ENCODE results near the gene ZSWIM8. TPM values are rescaled to one million over a fixed set of nuclear protein-coding genes. Genes with fewer than 3 reads are reported as not detected.

The ZSWIM8 gene
- polyA plus RNA-seq, 3 donors, result 7.8 to 150 (median 19.2) TPM

GRCh38 chr10:73819513-73820093 is 34.2 kb downstream of the ZSWIM8 start:
- Histone ChIP-seq H3K9ac (ENCODE audit: insufficient read depth, low read length, poor library complexity, severe bottlenecking) (peak overlapping the region; percentile 6), H3K79me2 (ENCODE audit: insufficient read depth, low read length) (no peaks in the 10 kb centered on the region), H2AFZ (ENCODE audit: insufficient read depth, low read depth, low read length, poor library complexity, severe bottlenecking) (no peak overlapping the region), H3K27ac (ENCODE audit: low read depth in 1 of 2, low read length in 2 of 2) (peak overlapping the region; percentile 14 to 61), H3K4me3 (replicated peaks in 1 of 3; ENCODE audit: low read depth in 2 of 3, low read length in 3 of 3) (peak overlapping the region in 1 of 3 experiments; percentile 1), H3K36me3 (replicated peaks in 1 of 2; ENCODE audit: control insufficient read depth in 1 of 2, insufficient read depth in 2 of 2, low read length in 2 of 2) (peaks cover 34 to 52% of the 10 kb centered on the region in 2 donors), H3K4me1 (ENCODE audit: control insufficient read depth in 1 of 2, insufficient read depth in 2 of 2, low read length in 2 of 2) (peaks cover 46 to 53% of the 10 kb centered on the region in 2 donors), H3K9me3 (replicated peaks in 1 of 2; ENCODE audit: control insufficient read depth in 1 of 2, insufficient read depth in 1 of 2, low read length in 2 of 2) (no peaks in the 10 kb centered on the region), H3K4me2 (replicated peaks; ENCODE audit: extremely low read depth, low read length, poor library complexity, severe bottlenecking) (peak overlapping the region; percentile 4), H4K20me1 (ENCODE audit: insufficient read depth, low read length) (no peaks in the 10 kb centered on the region), H3K27me3 (ENCODE audit: control insufficient read depth in 2 of 2, insufficient read depth in 2 of 2, low read length in 2 of 2) (no peaks in the 10 kb centered on the region)
- peaks cover 51% of the 10 kb centered on the region for H3K4me1 Mint-ChIP-seq
- peaks cover 46 to 63% of the 10 kb centered on the region in 2 donors for H3K36me3 Mint-ChIP-seq
- H3K9me3 Mint-ChIP-seq, result no peaks in the 10 kb centered on the region
- peaks cover 0 to 4% (median 0%) of the 10 kb centered on the region in 3 donors for H3K27me3 Mint-ChIP-seq (ENCODE audit: low read depth in 3 of 3)
- no peak for TF ChIP-seq CTCF (IDR thresholded peaks at IDR 0.05)
- peak overlapping the region in 5 of 7 donors; percentile 32 to 87 (median 63) for H3K27ac Mint-ChIP-seq
- no peak overlapping the region for H3K4me3 Mint-ChIP-seq
- 95% methylated on average over 19 of the region's 20 CpGs for WGBS (ENCODE audit: insufficient coverage)
- intact Hi-C loops (cut with micrococcal nuclease), result no loop called here
- no peak for DNase-seq

GRCh38 chr10:73823391-73823790 is 38.0 kb downstream of the ZSWIM8 start:
- H3K9me3 ChIP-seq (replicated peaks in 1 of 2; ENCODE audit: control insufficient read depth in 1 of 2, insufficient read depth in 1 of 2, low read length in 2 of 2), result no peaks in the 10 kb centered on the region
- H3K4me2 ChIP-seq (replicated peaks; ENCODE audit: extremely low read depth, low read length, poor library complexity, severe bottlenecking), result no peak overlapping the region
- H3K36me3 ChIP-seq (replicated peaks in 1 of 2; ENCODE audit: control insufficient read depth in 1 of 2, insufficient read depth in 2 of 2, low read length in 2 of 2), result peaks cover 55 to 76% of the 10 kb centered on the region in 2 donors
- H3K27me3 ChIP-seq (ENCODE audit: control insufficient read depth in 2 of 2, insufficient read depth in 2 of 2, low read length in 2 of 2), result no peaks in the 10 kb centered on the region
- H3K4me3 ChIP-seq (replicated peaks in 1 of 3; ENCODE audit: low read depth in 2 of 3, low read length in 3 of 3), result no peak overlapping the region
- no peaks in the 10 kb centered on the region for H3K9me3 Mint-ChIP-seq
- no peak for TF ChIP-seq CTCF (IDR thresholded peaks at IDR 0.05)
- no peak for DNase-seq
- H3K4me1 ChIP-seq (ENCODE audit: control insufficient read depth in 1 of 2, insufficient read depth in 2 of 2, low read length in 2 of 2), result peaks cover 14 to 18% of the 10 kb centered on the region in 2 donors
- H3K9ac ChIP-seq (ENCODE audit: insufficient read depth, low read length, poor library complexity, severe bottlenecking), result no peak overlapping the region
- H4K20me1 ChIP-seq (ENCODE audit: insufficient read depth, low read length), result no peaks in the 10 kb centered on the region
- peaks cover 0 to 3% (median 0%) of the 10 kb centered on the region in 3 donors for H3K27me3 Mint-ChIP-seq (ENCODE audit: low read depth in 3 of 3)
- peaks cover 63 to 80% of the 10 kb centered on the region in 2 donors for H3K36me3 Mint-ChIP-seq
- no peak overlapping the region for H3K4me3 Mint-ChIP-seq
- no peaks in the 10 kb centered on the region for H3K79me2 ChIP-seq (ENCODE audit: insufficient read depth, low read length)
- H3K27ac Mint-ChIP-seq, result no peak overlapping the region
- H3K4me1 Mint-ChIP-seq, result peaks cover 20% of the 10 kb centered on the region
- WGBS (ENCODE audit: insufficient coverage), result 100% methylated on average over 3 of the region's 7 CpGs
- H2AFZ ChIP-seq (ENCODE audit: insufficient read depth, low read depth, low read length, poor library complexity, severe bottlenecking), result no peak overlapping the region
- no peak overlapping the region for H3K27ac ChIP-seq (ENCODE audit: low read depth in 1 of 2, low read length in 2 of 2)
- intact Hi-C loops (cut with micrococcal nuclease), result no loop called here
